Measurements from ENCODE around the gene MLLT1.
A peak's percentile ranks its signal among the peaks of the same experiment; 100 is the strongest.

Gene MLLT1

GRCh38 chr19:6279931-6280591 is at the start of gene MLLT1:
TSS of gene MLLT1 (minus strand) at chr19:6279975. CDS start at chr19:6279784, 191 bp downstream.
- DNase-seq (ENCODE audit: low spot score): peak; percentile 100
- peak; percentile 73 for TF ChIP-seq CTCF (IDR thresholded peaks at IDR 0.05; ENCODE audit: borderline replicate concordance, control extremely low read depth, extremely low read depth, insufficient read depth, missing control alignments)
- in situ Hi-C loops (cut with MboI; ENCODE audit: low sequenced_read_pairs, unreplicated experiment): no loop called here

- DNase-seq (ENCODE audit: low spot score): no peak
- no peak for TF ChIP-seq CTCF (IDR thresholded peaks at IDR 0.05; ENCODE audit: borderline replicate concordance, control extremely low read depth, extremely low read depth, insufficient read depth, missing control alignments)
- in situ Hi-C loops (cut with MboI; ENCODE audit: low sequenced_read_pairs, unreplicated experiment): no loop called here
These were observed 47.0 kb upstream of the MLLT1 start for GRCh38 chr19:6326815-6327214.

- TF ChIP-seq CTCF (IDR thresholded peaks at IDR 0.05; ENCODE audit: borderline replicate concordance, control extremely low read depth, extremely low read depth, insufficient read depth, missing control alignments): no peak
- DNase-seq (ENCODE audit: low spot score): no peak
- in situ Hi-C loops (cut with MboI; ENCODE audit: low sequenced_read_pairs, unreplicated experiment): no loop called here
These were observed 45.8 kb upstream of the MLLT1 start for GRCh38 chr19:6325614-6326013.

GRCh38 chr19:6324757-6325156 is 45.0 kb upstream of the MLLT1 start:
- in situ Hi-C loops (cut with MboI; ENCODE audit: low sequenced_read_pairs, unreplicated experiment): no loop called here
- no peak for TF ChIP-seq CTCF (IDR thresholded peaks at IDR 0.05; ENCODE audit: borderline replicate concordance, control extremely low read depth, extremely low read depth, insufficient read depth, missing control alignments)
- DNase-seq (ENCODE audit: low spot score): no peak

GRCh38 chr19:6322284-6322683 is 42.5 kb upstream of the MLLT1 start:
- in situ Hi-C loops (cut with MboI; ENCODE audit: low sequenced_read_pairs, unreplicated experiment): no loop called here
- DNase-seq (ENCODE audit: low spot score): no peak
- no peak for TF ChIP-seq CTCF (IDR thresholded peaks at IDR 0.05; ENCODE audit: borderline replicate concordance, control extremely low read depth, extremely low read depth, insufficient read depth, missing control alignments)

- no peak for DNase-seq (ENCODE audit: low spot score)
- in situ Hi-C loops (cut with MboI; ENCODE audit: low sequenced_read_pairs, unreplicated experiment): no loop called here
- no peak for TF ChIP-seq CTCF (IDR thresholded peaks at IDR 0.05; ENCODE audit: borderline replicate concordance, control extremely low read depth, extremely low read depth, insufficient read depth, missing control alignments)
These were observed 39.6 kb upstream of the MLLT1 start for GRCh38 chr19:6319376-6319775.
